DMS114 treated with DMSO at 0.1 percent for 48 hours (cell line): ENCODE measurements around the gene DBN1.
A peak's percentile ranks its signal among the peaks of the same experiment; 100 is the strongest.
"Not testable (repeated sequence)": the region's sequence is repeated elsewhere in the genome, so short reads cannot be mapped to it uniquely, and the experiment has no call there.

Experiments
- DNase-seq: peaks from one replicate; lab custom pipeline; 2025; ENCODE audit not compliant: unreplicated experiment; lab: John Stamatoyannopoulos, UW

The DBN1 gene

DNA sequence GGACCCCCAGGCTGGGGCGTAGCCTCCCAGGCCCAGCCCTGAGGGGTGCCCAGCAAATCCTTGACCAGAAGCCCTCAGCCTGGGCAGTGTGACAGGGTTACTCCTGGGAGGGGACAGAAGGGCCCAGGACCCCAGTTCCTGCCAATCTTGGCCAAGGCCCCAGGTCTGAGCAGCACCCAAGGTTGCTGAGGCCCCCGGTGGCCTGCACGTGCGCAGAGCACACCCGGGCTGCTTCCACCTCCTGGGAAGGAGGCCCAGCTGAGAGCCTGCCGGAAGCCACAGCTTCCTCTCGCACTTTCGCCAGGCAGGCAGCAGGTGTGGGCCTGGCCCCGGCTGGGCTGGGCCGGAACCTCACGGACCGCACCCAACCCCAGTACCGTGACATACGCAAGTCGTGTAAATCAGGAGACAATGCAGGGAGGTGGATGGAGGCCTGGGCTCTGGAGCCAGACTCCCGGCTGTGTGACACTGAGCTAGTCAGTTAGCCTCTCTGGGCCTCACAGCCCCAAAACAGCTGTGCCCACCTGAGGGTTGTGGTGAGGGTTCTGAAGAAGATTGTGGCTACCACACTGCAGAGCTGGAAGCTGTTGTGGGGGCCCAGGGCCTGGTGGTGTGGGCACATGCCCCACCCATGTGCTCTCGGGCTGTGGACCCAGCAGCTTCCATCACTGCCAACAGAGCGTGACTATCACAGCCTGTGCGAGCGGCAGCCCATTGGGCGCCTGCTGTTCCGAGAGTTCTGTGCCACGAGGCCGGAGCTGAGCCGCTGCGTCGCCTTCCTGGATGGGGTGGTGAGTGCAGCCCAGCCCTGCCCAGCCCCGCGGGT is 41.9 kb downstream of the DBN1 start:
- DNase-seq = no peak

DNA sequence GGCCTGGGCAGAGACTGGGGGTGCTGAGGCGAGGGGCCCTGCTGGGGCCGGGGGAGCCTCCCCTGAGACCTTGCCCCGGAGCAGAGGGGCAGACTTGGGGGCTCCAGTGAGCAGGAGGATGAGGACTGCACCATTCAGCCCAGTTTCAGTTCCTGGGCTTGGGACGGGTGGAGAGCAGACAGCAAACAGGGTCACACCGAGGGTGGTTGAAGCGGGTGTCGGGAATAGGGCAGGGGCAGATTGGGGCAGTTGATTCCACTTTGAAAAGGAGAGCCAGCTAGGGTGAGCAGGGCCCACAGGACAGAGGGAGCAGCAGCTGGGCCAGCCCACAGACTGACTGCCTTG is 42.5 kb downstream of the DBN1 start:
- DNase-seq = no peak

DNA sequence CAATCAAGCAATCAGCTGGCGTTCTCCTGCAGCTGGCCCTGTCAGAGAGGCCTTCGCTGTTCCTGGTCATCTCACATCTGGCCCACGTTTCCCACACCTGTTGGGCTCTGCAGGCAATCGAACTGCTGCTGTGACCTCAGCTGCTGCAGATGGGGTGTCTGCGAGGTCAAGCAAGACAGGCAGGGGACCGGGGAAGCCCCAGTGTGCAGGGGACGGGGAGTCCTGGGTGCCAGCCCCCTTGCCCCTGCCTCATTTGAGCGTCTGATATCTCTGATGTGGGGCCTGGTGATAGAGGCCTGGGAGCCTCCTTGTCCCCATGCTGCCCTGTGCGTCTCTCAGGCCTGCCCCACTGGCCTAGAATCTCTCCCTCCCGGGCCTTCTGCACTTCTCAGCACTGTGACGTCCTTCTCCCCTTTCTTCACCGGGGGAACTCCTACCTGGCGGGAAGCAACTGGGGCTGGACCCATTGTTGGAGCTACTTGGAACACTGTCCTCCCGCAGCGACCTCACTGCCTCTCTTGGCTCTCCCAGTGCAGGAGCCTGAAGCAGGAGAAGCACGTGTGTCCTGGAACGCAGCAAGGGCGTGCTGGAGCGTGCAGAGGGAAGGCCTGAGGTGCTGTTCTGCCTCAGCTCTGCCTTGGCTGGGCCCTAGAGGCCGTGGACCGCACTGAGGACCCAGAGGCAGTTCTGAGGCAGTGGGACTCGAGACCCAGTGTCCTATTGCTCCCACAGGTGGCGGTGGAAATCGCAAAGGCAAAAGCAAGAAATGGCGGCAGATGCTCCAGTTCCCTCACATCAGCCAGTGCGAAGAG is 43.1 kb downstream of the DBN1 start:
- DNase-seq = no peak

DNA sequence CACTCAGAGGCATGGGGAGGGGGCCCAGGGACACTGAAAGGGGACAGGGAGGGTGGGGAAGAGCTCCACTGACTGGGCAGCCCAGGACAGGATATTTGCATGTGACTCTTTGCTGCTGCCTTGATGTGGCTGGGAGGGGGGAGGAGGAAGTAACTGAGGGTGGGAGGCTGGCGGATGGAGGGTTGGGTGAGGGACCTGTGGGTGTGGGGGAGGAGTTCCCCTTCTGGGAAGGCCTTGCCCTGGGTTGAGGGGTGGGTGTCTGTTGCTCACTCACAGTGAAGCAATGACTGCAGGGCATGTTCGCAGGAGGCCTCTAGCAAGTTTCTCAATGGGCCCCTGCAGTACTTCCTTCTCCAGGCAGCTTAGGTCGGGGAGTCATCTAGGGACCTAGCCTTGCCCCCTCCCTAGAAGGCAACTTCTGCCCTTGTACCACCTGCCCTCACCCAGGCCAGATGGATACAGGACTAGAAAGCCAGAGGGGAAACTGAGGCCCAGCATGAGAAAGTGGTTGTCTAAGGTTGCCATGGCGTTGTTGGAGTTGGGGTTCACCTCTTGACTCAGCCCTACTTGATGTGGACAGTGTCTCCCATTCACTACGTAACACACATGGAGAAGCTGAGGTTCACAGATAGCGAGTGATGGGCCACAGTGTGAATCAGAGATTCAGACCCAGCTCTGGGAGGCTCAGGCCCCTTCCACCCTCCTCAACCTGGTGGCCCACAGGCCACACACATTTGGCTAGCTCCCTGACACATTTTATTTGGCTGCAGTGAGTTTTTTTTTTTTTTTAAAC is 44.0 kb downstream of the DBN1 start:
- no peak for DNase-seq

DNA sequence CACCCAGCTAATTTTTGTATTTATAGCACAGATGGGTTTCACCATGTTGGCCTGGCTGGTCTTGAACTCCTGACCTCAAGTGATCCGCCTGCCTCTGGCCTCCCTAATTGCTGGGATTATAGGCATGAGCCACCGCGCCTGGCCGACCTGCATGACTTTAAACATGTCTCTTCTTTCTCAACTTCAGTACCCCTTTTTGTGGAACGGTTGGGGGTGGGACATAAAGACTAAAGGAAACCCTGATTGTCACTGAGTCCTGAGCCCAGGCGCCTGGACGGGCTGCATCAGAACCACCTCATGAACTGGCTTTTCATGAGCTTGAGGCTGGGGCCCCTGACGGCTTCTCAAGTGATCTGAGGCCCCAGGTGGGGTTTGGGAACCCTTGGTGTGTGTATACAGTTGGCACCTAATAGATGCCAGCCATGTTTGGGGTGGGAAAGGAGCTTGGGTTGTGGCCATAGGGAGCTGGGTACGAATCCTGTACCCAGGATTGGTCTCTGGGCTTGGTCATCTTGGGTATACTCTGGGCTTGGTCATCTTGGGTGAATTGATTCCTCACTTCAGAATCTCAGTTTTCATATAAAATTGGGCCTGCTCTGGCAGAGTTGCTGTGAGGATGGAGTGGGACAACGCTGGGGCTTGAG is 44.7 kb downstream of the DBN1 start:
- DNase-seq = no peak

DNA sequence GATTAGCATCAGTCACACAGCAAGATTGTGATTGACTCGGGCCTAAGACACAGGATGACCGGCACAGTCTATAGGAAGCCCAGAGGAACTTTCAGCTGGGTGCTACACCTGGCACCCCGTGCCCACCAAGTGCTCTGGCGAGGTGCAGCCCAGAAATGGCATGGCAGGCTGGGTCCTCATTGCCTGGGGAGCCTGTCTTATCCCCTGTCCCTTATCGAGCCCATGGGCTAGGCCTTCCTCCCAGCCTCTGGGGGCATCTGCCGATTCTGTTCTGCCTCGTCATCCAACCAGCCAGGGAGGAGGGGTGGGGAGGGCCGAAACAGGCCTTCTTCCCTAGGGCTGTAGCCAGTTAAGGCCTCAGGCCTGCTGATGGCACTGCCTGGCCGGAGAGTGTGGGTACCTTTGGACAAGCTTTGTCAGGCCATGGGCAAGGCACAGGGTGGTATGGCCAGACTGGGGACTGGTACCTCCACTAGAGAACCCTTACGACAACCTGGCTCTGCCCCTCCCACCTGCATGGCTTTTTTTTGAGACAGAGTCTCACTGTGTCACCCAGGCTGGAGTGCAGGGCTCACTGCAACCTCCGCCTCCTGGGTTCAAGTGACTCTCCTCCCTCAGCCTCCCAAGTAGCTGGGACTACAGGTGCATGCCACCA is 45.4 kb downstream of the DBN1 start:
- DNase-seq = no peak

DNA sequence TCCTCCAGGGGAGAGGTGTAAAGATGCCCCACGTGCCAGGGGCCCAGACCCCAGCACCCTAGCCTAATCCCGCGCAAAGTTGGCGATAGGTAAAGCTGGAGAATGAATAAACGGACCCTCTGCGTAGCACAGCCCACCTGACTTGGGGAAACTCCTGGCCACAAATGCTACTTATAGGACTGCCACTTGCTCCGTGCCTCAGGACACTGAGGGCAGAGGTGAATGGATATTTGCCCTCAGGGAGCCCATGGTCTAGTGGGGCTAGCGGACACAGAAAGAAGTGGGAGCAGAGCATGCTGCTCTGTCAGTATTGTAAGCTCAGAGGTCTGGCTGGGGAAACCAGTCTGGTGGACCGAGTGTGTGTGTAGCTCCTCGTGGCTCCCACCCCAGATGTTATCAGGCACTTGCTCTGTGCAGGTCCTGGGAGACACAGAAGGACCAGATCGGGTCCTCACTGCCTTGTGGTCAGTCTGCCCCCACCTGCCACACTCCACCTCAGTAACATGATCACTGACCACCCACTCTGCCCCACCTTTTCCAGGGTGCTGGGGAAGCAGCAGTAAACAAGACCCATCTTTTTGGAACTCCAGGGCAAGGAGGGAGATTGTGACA is 46.1 kb downstream of the DBN1 start:
- no peak for DNase-seq

DNA sequence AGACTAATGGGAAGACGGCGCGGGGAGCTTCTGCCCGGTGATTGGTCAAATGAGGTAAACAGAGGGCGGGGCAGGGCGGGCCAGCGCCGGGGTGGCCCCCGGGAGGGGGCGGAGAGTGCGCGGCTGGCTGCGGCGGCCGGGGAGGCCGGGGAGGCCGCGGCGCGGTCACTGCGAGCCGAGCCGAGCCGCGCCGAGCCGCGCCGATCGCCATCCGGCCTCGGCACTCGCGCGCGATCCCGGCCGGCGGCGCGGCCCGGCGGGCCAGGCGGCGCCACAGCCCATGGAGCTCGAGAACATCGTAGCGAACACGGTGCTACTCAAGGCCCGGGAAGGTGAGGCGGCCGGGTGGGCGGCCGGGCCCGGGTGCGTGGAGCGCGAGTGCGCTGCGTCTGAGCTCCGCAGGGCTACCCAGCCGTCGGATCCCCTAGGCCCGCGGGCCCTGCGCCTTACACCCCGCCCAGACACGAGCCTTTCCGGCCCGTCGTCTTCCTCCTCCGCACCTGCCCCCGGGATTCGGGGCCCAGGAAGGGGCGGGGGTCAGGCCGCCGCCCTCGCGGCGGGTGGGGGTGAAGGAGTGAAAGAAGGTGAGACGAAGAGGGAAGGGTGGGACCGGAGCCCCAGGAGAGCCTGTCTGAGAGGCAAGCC is 46.7 kb downstream of the DBN1 start, which contains the start of gene GRK6:
Gene GRK6, plus strand, starts transcription at position 111 of the 645 bp plus-strand sequence. Its CDS starts 170 bp downstream, at position 281.
- DNase-seq = no peak

DNA sequence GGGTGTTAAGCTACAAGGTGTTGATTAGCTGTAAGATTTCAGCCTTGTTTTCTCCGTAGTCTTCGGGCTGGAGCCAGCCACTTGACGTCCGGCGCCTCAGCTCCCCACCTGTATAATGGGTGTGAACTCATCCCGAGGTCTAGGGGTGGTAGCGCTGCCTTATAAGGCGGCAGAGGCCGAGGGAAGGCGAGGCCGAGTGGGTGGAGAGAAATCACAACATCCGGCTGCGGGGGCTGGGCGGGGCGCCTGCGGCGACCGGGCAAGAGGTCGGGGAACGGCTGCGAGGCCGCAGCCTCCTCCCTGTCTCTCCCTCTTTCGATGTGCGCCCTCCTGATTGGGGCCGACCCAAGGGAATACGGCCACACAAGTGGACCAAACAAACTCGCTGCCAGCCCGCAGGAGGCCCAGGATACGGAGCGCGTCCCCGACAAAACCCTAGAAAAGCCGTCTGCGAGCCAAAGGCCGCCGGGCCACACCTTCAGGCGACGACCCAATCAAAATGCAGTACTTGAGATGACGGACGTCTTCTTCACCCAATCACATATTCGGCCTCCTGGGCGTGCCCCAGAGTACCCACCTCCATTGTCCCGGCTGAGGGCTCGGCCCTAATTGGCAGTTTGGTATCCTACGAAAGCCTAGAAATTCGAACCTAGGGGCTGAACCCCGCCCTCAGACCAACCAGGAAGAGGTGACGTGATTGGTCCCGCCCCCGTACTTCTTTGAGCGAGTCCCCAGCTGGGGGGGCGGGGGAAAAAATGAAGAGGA is 47.5 kb downstream of the DBN1 start:
- peak; percentile 100 for DNase-seq

DNA sequence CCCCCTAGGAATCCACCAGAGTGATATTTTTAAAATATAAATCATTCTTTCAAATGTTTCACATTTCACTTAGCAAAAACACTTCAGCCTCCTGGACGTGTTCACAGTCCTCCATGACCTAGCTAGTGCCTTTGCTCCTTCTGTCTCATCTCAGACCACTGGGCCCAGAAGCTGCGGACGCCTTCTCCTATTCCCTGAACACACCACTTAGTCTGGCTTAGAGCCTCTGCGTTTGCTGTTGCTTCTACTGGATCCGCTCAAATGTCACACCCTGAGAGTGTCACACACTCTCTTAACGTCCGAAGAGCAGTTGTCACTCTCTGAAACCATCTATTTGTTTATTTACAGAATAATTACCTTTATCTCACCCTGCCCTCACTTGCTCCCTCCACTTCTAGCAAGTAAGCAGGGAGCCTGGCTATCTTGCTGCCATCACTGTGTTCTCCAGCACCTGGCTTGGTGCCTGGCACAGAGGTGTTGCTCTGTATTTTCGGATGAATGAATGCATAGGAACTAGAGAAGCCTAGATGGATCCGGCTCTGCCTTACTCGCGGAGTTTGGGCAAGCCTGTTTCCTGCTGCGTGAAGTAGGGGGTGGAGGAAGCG is 48.1 kb downstream of the DBN1 start:
- DNase-seq = no peak

DNA sequence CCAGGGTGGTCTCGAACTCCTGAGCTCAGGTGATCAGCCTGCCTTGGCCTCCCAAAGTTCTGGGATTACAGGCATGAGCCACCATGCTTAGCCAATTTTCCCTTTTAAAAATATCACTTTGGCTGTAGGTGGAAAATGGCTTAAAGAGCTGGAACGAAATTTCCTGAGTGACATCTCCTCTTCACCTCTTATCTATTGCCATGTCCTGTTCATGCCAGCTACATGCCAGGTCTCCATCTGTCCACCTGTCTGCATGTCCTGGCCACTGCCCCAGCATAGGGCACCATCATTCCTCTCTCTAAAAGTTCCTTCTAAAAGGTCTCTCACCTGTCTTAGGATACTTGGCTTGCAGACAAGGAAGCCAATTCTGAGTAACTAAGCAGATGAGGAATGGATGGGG is 49.8 kb downstream of the DBN1 start:
- DNase-seq = no peak

DNA sequence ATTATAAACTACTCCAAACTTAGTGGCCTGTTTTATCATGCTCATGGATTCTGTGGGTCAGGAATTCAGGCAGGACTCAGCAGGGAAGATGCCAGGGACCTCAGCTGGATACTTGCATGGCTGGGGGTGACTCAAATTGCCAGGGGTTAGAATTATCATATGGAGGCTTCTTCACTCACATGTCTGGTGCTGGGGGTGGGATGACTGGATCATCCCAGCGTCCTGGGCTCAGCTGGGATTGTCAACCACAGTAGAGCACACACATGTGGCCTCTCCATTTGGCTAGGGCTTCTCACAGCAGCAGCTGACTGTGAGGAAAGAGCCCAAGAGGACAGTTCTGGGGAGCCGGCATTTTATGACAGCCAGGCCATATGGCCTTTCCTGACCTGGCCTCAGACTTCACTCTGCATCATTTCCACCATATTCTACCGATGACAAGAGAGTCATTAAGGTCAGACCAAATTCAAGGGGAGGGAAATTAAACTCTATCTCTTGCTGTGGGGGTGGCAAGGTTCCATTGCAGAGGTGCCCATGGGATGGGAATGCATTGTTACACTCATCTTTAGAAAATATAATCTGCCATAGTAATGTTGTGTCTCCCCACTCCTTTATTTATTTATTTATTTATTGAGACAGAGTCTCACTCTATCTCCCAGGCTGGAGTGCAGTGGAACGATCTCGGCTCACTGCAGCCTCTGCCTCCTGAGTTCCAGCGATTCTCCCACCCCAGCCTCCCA is 52.2 kb downstream of the DBN1 start:
- no peak for DNase-seq

DNA sequence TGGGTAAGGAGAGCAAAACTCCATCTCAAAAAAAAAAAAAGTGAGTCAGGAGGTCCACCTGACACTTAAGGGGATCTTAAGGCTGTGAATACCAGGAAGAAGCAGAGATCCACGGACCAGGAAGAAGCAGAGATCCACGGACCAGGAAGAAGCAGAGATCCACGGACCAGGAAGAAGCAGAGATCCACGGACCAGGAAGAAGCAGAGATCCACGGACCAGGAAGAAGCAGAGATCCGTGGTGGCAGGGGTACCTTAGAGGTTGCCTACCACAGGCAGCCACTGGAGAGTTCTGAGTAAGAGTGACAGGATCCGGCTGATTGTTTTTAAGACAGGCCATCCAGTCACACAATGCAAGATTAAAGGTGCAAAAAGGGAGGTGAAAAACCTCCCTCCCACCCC is 53.0 kb downstream of the DBN1 start:
- not testable (repeated sequence) for DNase-seq

DNA sequence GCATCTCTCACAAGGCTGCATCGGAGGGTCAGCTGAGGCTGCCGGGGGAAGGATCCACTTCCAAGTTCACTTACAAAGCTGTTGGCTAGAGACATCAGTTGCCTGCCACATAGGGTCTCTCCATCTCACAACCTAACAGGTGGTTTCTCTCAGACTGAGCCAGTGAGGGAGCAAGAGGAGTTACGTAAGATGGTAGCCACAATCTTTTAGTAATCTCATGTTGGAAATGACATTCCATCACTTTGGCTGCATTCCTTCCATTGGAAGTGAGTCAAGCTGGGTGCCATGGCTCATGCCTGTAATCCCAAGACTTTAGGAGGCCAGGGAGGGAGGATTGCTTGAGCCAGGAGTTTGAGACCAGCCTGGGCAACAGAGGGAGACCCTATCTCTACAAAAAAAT is 54.4 kb downstream of the DBN1 start:
- no peak for DNase-seq

DNA sequence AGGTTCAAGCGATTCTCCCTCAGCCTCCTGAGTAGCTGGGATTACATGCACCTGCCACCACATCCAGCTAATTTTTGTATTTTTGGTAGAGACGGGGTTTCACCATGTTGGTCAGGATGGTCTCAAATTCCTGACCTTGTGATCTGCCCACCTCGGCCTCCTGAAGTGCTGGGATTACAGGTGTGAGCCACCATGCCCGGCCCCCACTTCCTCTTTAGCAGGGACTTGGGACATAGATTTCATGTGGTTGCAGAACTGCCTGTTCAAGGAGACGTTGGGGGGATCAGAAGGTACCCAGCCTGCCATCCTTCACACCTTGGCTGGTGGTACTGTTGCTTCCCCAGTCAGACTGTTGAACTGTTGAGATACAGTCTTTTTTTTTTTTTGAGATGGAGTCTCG is 56.4 kb downstream of the DBN1 start:
- not testable (repeated sequence) for DNase-seq

DNA sequence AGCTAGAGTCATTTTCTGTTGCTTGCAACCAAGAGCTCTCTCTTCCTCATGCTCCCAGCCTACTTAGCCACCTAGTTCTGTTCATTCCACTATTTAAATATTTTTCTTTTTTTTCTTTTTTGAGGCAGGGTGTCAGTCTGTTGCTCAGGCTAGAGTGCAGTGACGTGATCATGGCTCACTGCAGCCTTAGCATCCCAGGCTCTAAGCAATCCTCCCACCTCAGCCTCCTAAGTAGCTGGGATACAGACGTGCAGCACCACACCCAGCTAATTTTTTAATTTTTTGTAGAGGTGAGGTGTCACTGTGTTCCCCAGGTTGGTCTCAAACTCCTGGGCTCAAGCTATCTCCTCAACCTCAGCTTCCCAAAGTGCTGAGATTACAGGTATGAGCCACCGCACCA is 59.0 kb downstream of the DBN1 start:
- no peak for DNase-seq

DNA sequence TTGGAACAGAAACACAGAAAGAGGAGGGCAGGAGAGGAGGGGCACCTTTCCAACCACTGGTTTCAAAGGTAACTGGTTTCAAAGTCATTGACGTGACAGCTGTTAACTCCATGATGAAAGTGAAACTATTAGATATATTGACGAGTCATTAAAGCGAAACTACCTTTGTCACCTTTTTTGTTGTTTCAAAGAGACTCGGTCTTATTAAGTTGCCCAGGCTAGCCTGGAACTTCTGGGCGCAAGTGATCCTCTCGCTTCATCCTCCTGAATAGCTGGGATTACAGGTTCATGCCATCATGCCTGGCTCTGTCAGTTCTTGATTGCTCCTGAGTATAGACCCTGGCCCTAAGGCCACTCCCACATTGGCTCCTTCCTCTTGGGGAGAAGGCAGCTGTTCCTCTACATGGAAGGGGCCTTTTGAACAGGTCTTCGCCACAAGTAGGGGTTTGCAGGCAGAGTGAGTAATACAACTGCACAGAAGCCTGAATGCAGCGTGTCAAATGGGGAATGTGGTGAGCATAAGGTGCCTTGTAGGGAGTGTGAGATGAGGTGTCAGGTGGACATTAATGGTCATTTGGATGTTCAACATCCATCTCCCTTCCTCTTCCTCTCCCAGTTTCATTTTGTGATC is 60.7 kb downstream of the DBN1 start:
- DNase-seq = no peak
